Motor neuron (in vitro differentiated cells): ENCODE data around the gene OR56A5. TPM values are rescaled to one million over a fixed set of nuclear protein-coding genes. Genes with fewer than 3 reads are reported as not detected.
"Not testable (repeated sequence)": the region's sequence is repeated elsewhere in the genome, so short reads cannot be mapped to it uniquely, and the experiment has no call there.

Experiments used
- ATAC-seq, 8 experiments: fragments of 200-7000 bp; cut with Tn5 transposase; replicated peaks in 6 of 8; 2 replicates each; pipeline ENCODE4 v1.8.0; 2021; ENCODE audit warnings: mild to moderate bottlenecking in 8 of 8, moderate library complexity in 8 of 8
- H3K27ac ChIP-seq, 2 donors: fragments of 250-450 bp; sonication (Bioruptor Pico); 2 replicates each; pipeline ENCODE4 v1.9.0; 2021; ENCODE audit warnings: antibody characterized with exemption in 2 of 2, mild to moderate bottlenecking in 2 of 2, moderate library complexity in 1 of 2
- H3K4me1 ChIP-seq, 2 donors: fragments of 250-450 bp; sonication (Bioruptor Pico); replicated peaks in 1 of 2; 2 replicates each; pipeline ENCODE4 v1.6.1; 2021; ENCODE audit warnings: antibody characterized with exemption in 2 of 2, mild to moderate bottlenecking in 2 of 2, moderate library complexity in 1 of 2
- H3K4me3 ChIP-seq, 5 donors: fragments of 250-450 bp; sonication (Bioruptor Pico); 2 replicates each; pipeline ENCODE4 v1.9.0; 2021; ENCODE audit warnings: antibody characterized with exemption in 5 of 5, mild to moderate bottlenecking in 5 of 5, moderate library complexity in 4 of 5
- WGBS, 10 experiments: fragments of 450-650 bp; shearing (Covaris generic); methylation state at CpG; one replicate each; pipeline ENCODE4 v1.0.0; 2022; 5-methylcytosine and 5-hydroxymethylcytosine counted together
- in situ Hi-C, 9 experiments: fragments of 400-800 bp; cut with MboI; loops; one replicate each; pipeline ENCODE4 v1.15.0; 2021; ENCODE audit warnings: low sequenced_read_pairs in 9 of 9, low pct_unique_long_range_greater_than_20kb in 2 of 9; ENCODE audit not compliant: unreplicated experiment in 9 of 9
- total RNA-seq, 8 experiments: library from RNA; unstranded; fragments of 300-600 nt; gene quantifications; 2 replicates each; pipeline versions ENCODE4 v1.2.3 to v1.2.4, GENCODE V29; 2022

The OR56A5 gene
- total RNA-seq, 8 experiments from 2014 or later: 0.32 to 1.6 (median 0.84) TPM; not detected in 5

- ATAC-seq: no peak
- H3K4me3 ChIP-seq: no peak overlapping the region
- in situ Hi-C loops: no loop called here
- no peak overlapping the region for H3K27ac ChIP-seq
- 10 to 85% (median 51%) methylated on average over 1 to 3 of the region's 3 CpGs; no CpG with 5 or more reads in 4 of the 10 experiments for WGBS, 10 experiments
- H3K4me1 ChIP-seq: no peaks in the 10 kb centered on the region
These were observed 586 bp downstream of the OR56A5 start for GRCh38 chr11:5967708-5968107.

GRCh38 chr11:5966958-5967357, 1.3 kb downstream of the OR56A5 start:
- Histone ChIP-seq H3K4me3 (no peak overlapping the region), H3K27ac (no peak overlapping the region), H3K4me1 (no peaks in the 10 kb centered on the region)
- 0 to 83% (median 35%) methylated on average over 1 to 2 of the region's 2 CpGs for WGBS, 10 experiments
- in situ Hi-C loops: no loop called here
- ATAC-seq: no peak

GRCh38 chr11:5960704-5961320, 7.5 kb downstream of the OR56A5 start:
- H3K4me1 ChIP-seq, ATAC-seq, H3K27ac ChIP-seq, H3K4me3 ChIP-seq, in situ Hi-C loops: not testable (repeated sequence)
- no CpG with 5 or more reads among the region's 40 CpGs for WGBS, 10 experiments

GRCh38 chr11:5955586-5955985, 12.7 kb downstream of the OR56A5 start:
- no peak overlapping the region for H3K4me3 ChIP-seq
- no peaks in the 10 kb centered on the region for H3K4me1 ChIP-seq
- WGBS, 10 experiments: 13 to 100% (median 71%) methylated on average over 1 to 3 of the region's 3 CpGs; no CpG with 5 or more reads in 1 of the 10 experiments
- no peak overlapping the region for H3K27ac ChIP-seq
- no peak for ATAC-seq
- in situ Hi-C loops: no loop called here

- 0 to 92% (median 65%) methylated on average over 1 to 3 of the region's 3 CpGs; no CpG with 5 or more reads in 2 of the 10 experiments for WGBS, 10 experiments
- H3K27ac ChIP-seq: no peak within 1 kb of the TSS
- no peak within 1 kb of the TSS for H3K4me3 ChIP-seq
- H3K4me1 ChIP-seq: no peaks in the 10 kb centered on the region
- no peak for ATAC-seq
- in situ Hi-C loops: no loop called here
These were observed 26.3 kb downstream of the OR56A5 start, which contains the start of gene OR56A3 for GRCh38 chr11:5941951-5942350. OR56A3 (plus strand) TSS chr11:5942251; CDS start chr11:5947347, 5,096 bp downstream.

- no peak for ATAC-seq
- 23 to 100% (median 93%) methylated on average over 1 to 2 of the region's 2 CpGs; no CpG with 5 or more reads in 4 of the 10 experiments for WGBS, 10 experiments
- no peaks in the 10 kb centered on the region for H3K4me1 ChIP-seq
- in situ Hi-C loops: no loop called here
- no peak overlapping the region for H3K27ac ChIP-seq
- H3K4me3 ChIP-seq: no peak overlapping the region
These were observed 27.5 kb downstream of the OR56A5 start for GRCh38 chr11:5940748-5941147.

GRCh38 chr11:5938603-5938965, 29.7 kb downstream of the OR56A5 start:
- 50 to 94% (median 88%) methylated on average over 3 to 11 of the region's 21 CpGs; no CpG with 5 or more reads in 4 of the 10 experiments for WGBS, 10 experiments
- H3K27ac ChIP-seq: no peak overlapping the region

GRCh38 chr11:5937868-5938602, 30.3 kb downstream of the OR56A5 start:
- H3K27ac ChIP-seq: no peak overlapping the region
- no peak for ATAC-seq
- 64 to 100% (median 91%) methylated on average over 4 to 21 of the region's 39 CpGs; no CpG with 5 or more reads in 2 of the 10 experiments for WGBS, 10 experiments
- H3K4me1 ChIP-seq: no peaks in the 10 kb centered on the region
- in situ Hi-C loops: no loop called here
- no peak overlapping the region for H3K4me3 ChIP-seq

More at GRCh38 chr11:5938603-5938965, 29.7 kb downstream of the OR56A5 start:
- in situ Hi-C loops: no loop called here
- Histone ChIP-seq H3K4me1 (no peaks in the 10 kb centered on the region), H3K4me3 (no peak overlapping the region)
- no peak for ATAC-seq

- no peaks in the 10 kb centered on the region for H3K4me1 ChIP-seq
- no peak overlapping the region for H3K27ac ChIP-seq
- ATAC-seq: no peak
- WGBS, 10 experiments: 51 to 100% (median 84%) methylated on average over 1 to 10 of the region's 10 CpGs; no CpG with 5 or more reads in 2 of the 10 experiments
- in situ Hi-C loops: no loop called here
- no peak overlapping the region for H3K4me3 ChIP-seq
These were observed 35.2 kb downstream of the OR56A5 start for GRCh38 chr11:5933116-5933515.

- Histone ChIP-seq H3K27ac (no peak overlapping the region), H3K4me1 (no peaks in the 10 kb centered on the region), H3K4me3 (no peak overlapping the region)
- WGBS, 10 experiments: 11 to 100% (median 95%) methylated on average over 1 to 10 of the region's 11 CpGs; no CpG with 5 or more reads in 2 of the 10 experiments
- in situ Hi-C loops: no loop called here
- ATAC-seq: no peak
These were observed 35.6 kb downstream of the OR56A5 start for GRCh38 chr11:5932671-5933070.

- no peak for ATAC-seq
- Histone ChIP-seq H3K27ac (no peak overlapping the region), H3K4me3 (no peak overlapping the region), H3K4me1 (no peaks in the 10 kb centered on the region)
- 0 to 100% (median 85%) methylated on average over 1 to 7 of the region's 8 CpGs; no CpG with 5 or more reads in 1 of the 10 experiments for WGBS, 10 experiments
- in situ Hi-C loops: no loop called here
These were observed 37.2 kb downstream of the OR56A5 start for GRCh38 chr11:5931061-5931460.

- 80 to 100% (median 91%) methylated on average over 1 to 11 of the region's 19 CpGs; no CpG with 5 or more reads in 4 of the 10 experiments for WGBS, 10 experiments
- no peaks in the 10 kb centered on the region for H3K4me1 ChIP-seq
- no peak overlapping the region for H3K4me3 ChIP-seq
- ATAC-seq: no peak
- no peak overlapping the region for H3K27ac ChIP-seq
- in situ Hi-C loops: no loop called here
These were observed 37.7 kb downstream of the OR56A5 start for GRCh38 chr11:5930614-5931013.

GRCh38 chr11:5929571-5930368, 38.5 kb downstream of the OR56A5 start:
- 0 to 92% (median 83%) methylated on average over 1 to 17 of the region's 31 CpGs; no CpG with 5 or more reads in 1 of the 10 experiments for WGBS, 10 experiments
- no peak for ATAC-seq
- Histone ChIP-seq H3K4me1 (no peaks in the 10 kb centered on the region), H3K27ac (no peak overlapping the region), H3K4me3 (no peak overlapping the region)
- in situ Hi-C loops: no loop called here
